NT2/D1 (cell line): ENCODE data around the gene MYO1D.

Source experiments
- SUZ12 ChIP-seq: IDR thresholded peaks from 2 replicates; pipeline ENCODE4 v1.6.1; 2011; ENCODE audit not compliant: insufficient read length, insufficient read depth; ENCODE audit errors: extremely low read depth
- YY1 ChIP-seq: IDR thresholded peaks from 2 replicates; pipeline ENCODE4 v1.6.1; 2011; ENCODE audit not compliant: insufficient read length, insufficient read depth
- ZNF274 ChIP-seq: IDR thresholded peaks from 2 replicates; pipeline ENCODE4 v1.6.1; 2011; ENCODE audit warnings: mild to moderate bottlenecking, low read depth, low read length

GRCh38 chr17:32914181-32914580 is 37.3 kb upstream of the MYO1D start:
- TF ChIP-seq YY1 (no peak), ZNF274 (no peak), SUZ12 (no peak)
